Gastrocnemius medialis (tissue), 4 donors: ENCODE data around the gene ACOXL.

ENCODE experiments used
- POLR2A ChIP-seq, 2 donors: fragments of 450-650 bp; IDR thresholded peaks; one replicate each; pipeline ENCODE4 v1.6.1; 2017; ENCODE audit warnings: antibody characterized with exemption in 2 of 2, mild to moderate bottlenecking in 2 of 2, moderate library complexity in 2 of 2
- TF ChIP-seq, protein P1 (sequence below), 5 experiments: fragments of 450-650 bp in 3 of 5; fragments of 200-600 bp in 2 of 5; sonication (generic) in 2 of 5; IDR thresholded peaks in 4 of 5; conservative IDR thresholded peaks in 1 of 5; 1 replicate in 4 of 5; 2 replicates in 1 of 5; pipeline ENCODE4 v1.5.1; 2016 to 2019; ENCODE audit warnings: antibody characterized with exemption in 5 of 5, mild to moderate bottlenecking in 3 of 5, moderate library complexity in 3 of 5

DNA sequence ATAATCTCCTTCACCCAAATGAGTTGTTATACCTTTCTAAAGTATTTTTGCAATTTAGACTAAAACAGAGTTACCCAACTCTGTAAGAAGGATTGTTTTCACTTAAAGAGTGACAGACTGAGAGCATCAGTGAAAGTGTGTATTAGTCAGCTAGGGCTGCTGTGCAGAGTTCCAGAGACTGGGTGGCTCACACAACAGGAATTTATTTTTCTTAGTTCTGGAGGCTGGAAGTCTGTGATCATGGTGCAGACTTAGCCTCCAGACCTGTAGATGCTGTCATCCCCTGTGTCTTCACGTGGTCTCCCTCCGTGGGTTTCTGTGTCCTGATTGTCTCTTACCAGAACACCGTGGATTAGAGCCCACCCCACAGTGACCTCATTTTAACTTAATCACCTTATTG, 428.4 kb downstream of the ACOXL start:
- TF ChIP-seq POLR2A (IDR thresholded peaks at IDR 0.05), result no peak
- TF ChIP-seq, protein P1, sequence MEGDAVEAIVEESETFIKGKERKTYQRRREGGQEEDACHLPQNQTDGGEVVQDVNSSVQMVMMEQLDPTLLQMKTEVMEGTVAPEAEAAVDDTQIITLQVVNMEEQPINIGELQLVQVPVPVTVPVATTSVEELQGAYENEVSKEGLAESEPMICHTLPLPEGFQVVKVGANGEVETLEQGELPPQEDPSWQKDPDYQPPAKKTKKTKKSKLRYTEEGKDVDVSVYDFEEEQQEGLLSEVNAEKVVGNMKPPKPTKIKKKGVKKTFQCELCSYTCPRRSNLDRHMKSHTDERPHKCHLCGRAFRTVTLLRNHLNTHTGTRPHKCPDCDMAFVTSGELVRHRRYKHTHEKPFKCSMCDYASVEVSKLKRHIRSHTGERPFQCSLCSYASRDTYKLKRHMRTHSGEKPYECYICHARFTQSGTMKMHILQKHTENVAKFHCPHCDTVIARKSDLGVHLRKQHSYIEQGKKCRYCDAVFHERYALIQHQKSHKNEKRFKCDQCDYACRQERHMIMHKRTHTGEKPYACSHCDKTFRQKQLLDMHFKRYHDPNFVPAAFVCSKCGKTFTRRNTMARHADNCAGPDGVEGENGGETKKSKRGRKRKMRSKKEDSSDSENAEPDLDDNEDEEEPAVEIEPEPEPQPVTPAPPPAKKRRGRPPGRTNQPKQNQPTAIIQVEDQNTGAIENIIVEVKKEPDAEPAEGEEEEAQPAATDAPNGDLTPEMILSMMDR (IDR thresholded peaks at IDR 0.05 in 4 of 5, conservative IDR thresholded peaks at IDR 0.05 in 1 of 5), result no peak
